Measurements from ENCODE around the gene SLC35E3. TPM values are rescaled to one million over a fixed set of nuclear protein-coding genes. Genes with fewer than 3 reads are reported as not detected.
"Not testable (repeated sequence)": the region's sequence is repeated elsewhere in the genome, so short reads cannot be mapped to it uniquely, and the experiment has no call there.

Gene SLC35E3
- total RNA-seq, 1 experiment from 2014 or later = 25.0 TPM

GRCh38 chr12:68808388-68809189 is 62.6 kb downstream of the SLC35E3 start:
- POLR2A ChIA-PET = interaction anchor here (0.7 to 2.2 kb wide), 8 partner anchors 15 to 525 kb away, joined by 3 to 9 read pairs (median 6); partner anchors contain the start of gene SLC35E3
- peak overlapping the region; percentile 92 for H3K4me3 Mint-ChIP-seq (ENCODE audit: unreplicated experiment)
- peaks cover 22% of the 10 kb centered on the region for H3K4me1 Mint-ChIP-seq (ENCODE audit: low read depth, unreplicated experiment)
- H3K9me3 Mint-ChIP-seq (ENCODE audit: unreplicated experiment) = no peaks in the 10 kb centered on the region
- intact Hi-C loops (cut with micrococcal nuclease; ENCODE audit: unreplicated experiment) = loop anchor here (1.0 kb wide), 2 partner anchors 21 to 62 kb away; partner anchors contain the start of gene SLC35E3
- CTCF ChIA-PET = interaction anchor here (0.6 to 2.3 kb wide), 6 partner anchors 21 to 722 kb away, joined by 3 to 23 read pairs (median 6); partner anchors contain the start of gene SLC35E3
- Histone ChIP-seq H3K9me3 (no peaks in the 10 kb centered on the region), H3K4me3 (ENCODE audit: low read depth, low read length) (peak overlapping the region; percentile 100), H3K36me3 (ENCODE audit: control insufficient read depth, insufficient read depth, low read length) (peaks cover 4% of the 10 kb centered on the region), H3K4me1 (peaks cover 16% of the 10 kb centered on the region), H3K27me3 (replicated peaks; ENCODE audit: control insufficient read depth, insufficient read depth, low read length) (no peaks in the 10 kb centered on the region)
- peak overlapping the region; percentile 98 for H3K27ac Mint-ChIP-seq (ENCODE audit: unreplicated experiment)
- TF ChIP-seq CTCF (IDR thresholded peaks at IDR 0.05; ENCODE audit: insufficient read depth in 1 of 2, low read depth in 1 of 2, low read length in 1 of 2, severe bottlenecking in 1 of 2, unreplicated experiment in 1 of 2) = no peak
- H3K36me3 Mint-ChIP-seq (ENCODE audit: insufficient read depth, unreplicated experiment) = peaks cover 52% of the 10 kb centered on the region
- TSS peak; percentile 70 for BruUV-seq (replicated peaks)
- peak; percentile 89 to 94 for DNase-seq
- no peaks in the 10 kb centered on the region for H3K27me3 Mint-ChIP-seq (ENCODE audit: insufficient read depth, unreplicated experiment)

- H3K4me3 Mint-ChIP-seq (ENCODE audit: unreplicated experiment) = peak overlapping the region; percentile 92
- H3K27ac Mint-ChIP-seq (ENCODE audit: unreplicated experiment) = peak overlapping the region; percentile 98
- TF ChIP-seq CTCF (IDR thresholded peaks at IDR 0.05; ENCODE audit: insufficient read depth in 1 of 2, low read depth in 1 of 2, low read length in 1 of 2, severe bottlenecking in 1 of 2, unreplicated experiment in 1 of 2) = no peak
- Histone ChIP-seq H3K9me3 (no peaks in the 10 kb centered on the region), H3K4me3 (ENCODE audit: low read depth, low read length) (peak overlapping the region; percentile 100), H3K36me3 (ENCODE audit: control insufficient read depth, insufficient read depth, low read length) (peaks cover 4% of the 10 kb centered on the region), H3K4me1 (peaks cover 10% of the 10 kb centered on the region), H3K27me3 (replicated peaks; ENCODE audit: control insufficient read depth, insufficient read depth, low read length) (no peaks in the 10 kb centered on the region)
- ChIA-PET CTCF (interaction anchor here (0.7 to 2.3 kb wide), 4 partner anchors 21 to 63 kb away, joined by 5 to 23 read pairs (median 7); partner anchors contain the start of gene SLC35E3), POLR2A (interaction anchor here (0.7 to 2.2 kb wide), 7 partner anchors 16 to 1138 kb away, joined by 3 to 9 read pairs (median 5); partner anchors contain the start of gene SLC35E3)
- no peaks in the 10 kb centered on the region for H3K27me3 Mint-ChIP-seq (ENCODE audit: insufficient read depth, unreplicated experiment)
- peaks cover 19% of the 10 kb centered on the region for H3K4me1 Mint-ChIP-seq (ENCODE audit: low read depth, unreplicated experiment)
- no peak for DNase-seq
- peaks cover 59% of the 10 kb centered on the region for H3K36me3 Mint-ChIP-seq (ENCODE audit: insufficient read depth, unreplicated experiment)
- intact Hi-C loops (cut with micrococcal nuclease; ENCODE audit: unreplicated experiment) = no loop called here
- no peaks in the 10 kb centered on the region for H3K9me3 Mint-ChIP-seq (ENCODE audit: unreplicated experiment)
- BruUV-seq (replicated peaks) = TSS peak; percentile 66
These were observed 63.4 kb downstream of the SLC35E3 start for GRCh38 chr12:68809190-68810026.

- peak overlapping the region; percentile 98 for H3K27ac Mint-ChIP-seq (ENCODE audit: unreplicated experiment)
- H3K27me3 Mint-ChIP-seq (ENCODE audit: insufficient read depth, unreplicated experiment); H3K36me3 ChIP-seq (ENCODE audit: control insufficient read depth, insufficient read depth, low read length); H3K27me3 ChIP-seq (replicated peaks; ENCODE audit: control insufficient read depth, insufficient read depth, low read length); POLR2A ChIA-PET; H3K4me3 ChIP-seq (ENCODE audit: low read depth, low read length); CTCF ChIA-PET; H3K9me3 ChIP-seq; H3K9me3 Mint-ChIP-seq (ENCODE audit: unreplicated experiment); DNase-seq; BruUV-seq (replicated peaks); H3K4me1 ChIP-seq; intact Hi-C loops (cut with micrococcal nuclease; ENCODE audit: unreplicated experiment): not testable (repeated sequence)
- H3K4me3 Mint-ChIP-seq (ENCODE audit: unreplicated experiment) = peak overlapping the region; percentile 92
- peaks cover 64% of the 10 kb centered on the region for H3K36me3 Mint-ChIP-seq (ENCODE audit: insufficient read depth, unreplicated experiment)
- peaks cover 15% of the 10 kb centered on the region for H3K4me1 Mint-ChIP-seq (ENCODE audit: low read depth, unreplicated experiment)
These were observed 64.0 kb downstream of the SLC35E3 start for GRCh38 chr12:68810027-68810389.

- CTCF ChIA-PET; BruUV-seq (replicated peaks); H3K36me3 ChIP-seq (ENCODE audit: control insufficient read depth, insufficient read depth, low read length); H3K27ac Mint-ChIP-seq (ENCODE audit: unreplicated experiment); H3K4me1 ChIP-seq; H3K4me3 ChIP-seq (ENCODE audit: low read depth, low read length); H3K9me3 ChIP-seq; H3K9me3 Mint-ChIP-seq (ENCODE audit: unreplicated experiment); DNase-seq; intact Hi-C loops (cut with micrococcal nuclease; ENCODE audit: unreplicated experiment); H3K4me3 Mint-ChIP-seq (ENCODE audit: unreplicated experiment); H3K4me1 Mint-ChIP-seq (ENCODE audit: low read depth, unreplicated experiment); H3K27me3 Mint-ChIP-seq (ENCODE audit: insufficient read depth, unreplicated experiment); H3K27me3 ChIP-seq (replicated peaks; ENCODE audit: control insufficient read depth, insufficient read depth, low read length): not testable (repeated sequence)
- POLR2A ChIA-PET = interaction anchor here (0.6 kb wide), 1 partner anchor 130 kb away, joined by 3 read pairs; no protein-coding TSS in a partner anchor
- peaks cover 77% of the 10 kb centered on the region for H3K36me3 Mint-ChIP-seq (ENCODE audit: insufficient read depth, unreplicated experiment)
These were observed 65.6 kb downstream of the SLC35E3 start for GRCh38 chr12:68811573-68811972.

Measured in Caco-2 (cell line).